ENCODE results near the gene PGAM4. TPM values are rescaled to one million over a fixed set of nuclear protein-coding genes. Genes with fewer than 3 reads are reported as not detected.
"Not testable (repeated sequence)": the region's sequence is repeated elsewhere in the genome, so short reads cannot be mapped to it uniquely, and the experiment has no call there.

The PGAM4 gene
- total RNA-seq, 1 donor from 2014 or later, result not detected

- H3K27me3 ChIP-seq (ENCODE audit: control insufficient read depth in 3 of 3, insufficient read depth in 3 of 3, low read length in 3 of 3), result no peaks in the 10 kb centered on the region
- H3K9me3 ChIP-seq (ENCODE audit: control insufficient read depth in 3 of 3, low read length in 3 of 3), result no peaks in the 10 kb centered on the region
- no peak overlapping the region for H3K4me3 ChIP-seq (ENCODE audit: low read length in 3 of 3)
- H3K27ac ChIP-seq (ENCODE audit: low read depth, low read length), result no peak overlapping the region
- no peak overlapping the region for H3K9ac ChIP-seq (ENCODE audit: low read depth in 1 of 3, low read length in 3 of 3)
- H3K36me3 ChIP-seq (ENCODE audit: control insufficient read depth in 3 of 3, insufficient read depth in 3 of 3, low read length in 3 of 3), result no peaks in the 10 kb centered on the region
- no peaks in the 10 kb centered on the region for H3K4me1 ChIP-seq (ENCODE audit: control insufficient read depth in 3 of 3, insufficient read depth in 3 of 3, low read length in 3 of 3)
These were observed 33.1 kb downstream of the PGAM4 start for GRCh38 chrX:77936299-77936698.

GRCh38 chrX:77935886-77936285, 33.6 kb downstream of the PGAM4 start:
- Histone ChIP-seq H3K36me3 (ENCODE audit: control insufficient read depth in 3 of 3, insufficient read depth in 3 of 3, low read length in 3 of 3) (no peaks in the 10 kb centered on the region), H3K27me3 (ENCODE audit: control insufficient read depth in 3 of 3, insufficient read depth in 3 of 3, low read length in 3 of 3) (no peaks in the 10 kb centered on the region), H3K4me3 (ENCODE audit: low read length in 3 of 3) (no peak overlapping the region), H3K4me1 (ENCODE audit: control insufficient read depth in 3 of 3, insufficient read depth in 3 of 3, low read length in 3 of 3) (no peaks in the 10 kb centered on the region), H3K27ac (ENCODE audit: low read depth, low read length) (no peak overlapping the region), H3K9me3 (ENCODE audit: control insufficient read depth in 3 of 3, low read length in 3 of 3) (no peaks in the 10 kb centered on the region), H3K9ac (ENCODE audit: low read depth in 1 of 3, low read length in 3 of 3) (no peak overlapping the region)

- no peak overlapping the region for H3K9ac ChIP-seq (ENCODE audit: low read depth in 1 of 3, low read length in 3 of 3)
- no peak overlapping the region for H3K4me3 ChIP-seq (ENCODE audit: low read length in 3 of 3)
- H3K36me3 ChIP-seq (ENCODE audit: control insufficient read depth in 3 of 3, insufficient read depth in 3 of 3, low read length in 3 of 3), result no peaks in the 10 kb centered on the region
- no peaks in the 10 kb centered on the region for H3K4me1 ChIP-seq (ENCODE audit: control insufficient read depth in 3 of 3, insufficient read depth in 3 of 3, low read length in 3 of 3)
- no peaks in the 10 kb centered on the region for H3K9me3 ChIP-seq (ENCODE audit: control insufficient read depth in 3 of 3, low read length in 3 of 3)
- H3K27me3 ChIP-seq (ENCODE audit: control insufficient read depth in 3 of 3, insufficient read depth in 3 of 3, low read length in 3 of 3), result no peaks in the 10 kb centered on the region
- H3K27ac ChIP-seq (ENCODE audit: low read depth, low read length), result no peak overlapping the region
These were observed 38.9 kb downstream of the PGAM4 start for GRCh38 chrX:77930581-77930980.

GRCh38 chrX:77925764-77926163, 43.7 kb downstream of the PGAM4 start:
- H3K36me3 ChIP-seq (ENCODE audit: control insufficient read depth in 3 of 3, insufficient read depth in 3 of 3, low read length in 3 of 3), result no peaks in the 10 kb centered on the region
- H3K4me3 ChIP-seq (ENCODE audit: low read length in 3 of 3), result no peak overlapping the region
- no peaks in the 10 kb centered on the region for H3K27me3 ChIP-seq (ENCODE audit: control insufficient read depth in 3 of 3, insufficient read depth in 3 of 3, low read length in 3 of 3)
- H3K9ac ChIP-seq (ENCODE audit: low read depth in 1 of 3, low read length in 3 of 3), result no peak overlapping the region
- no peaks in the 10 kb centered on the region for H3K9me3 ChIP-seq (ENCODE audit: control insufficient read depth in 3 of 3, low read length in 3 of 3)
- no peak overlapping the region for H3K27ac ChIP-seq (ENCODE audit: low read depth, low read length)
- H3K4me1 ChIP-seq (ENCODE audit: control insufficient read depth in 3 of 3, insufficient read depth in 3 of 3, low read length in 3 of 3), result no peaks in the 10 kb centered on the region

- Histone ChIP-seq H3K27me3 (ENCODE audit: control insufficient read depth in 3 of 3, insufficient read depth in 3 of 3, low read length in 3 of 3) (no peaks in the 10 kb centered on the region), H3K9ac (ENCODE audit: low read depth in 1 of 3, low read length in 3 of 3) (no peak overlapping the region), H3K27ac (ENCODE audit: low read depth, low read length) (no peak overlapping the region), H3K9me3 (ENCODE audit: control insufficient read depth in 3 of 3, low read length in 3 of 3) (no peaks in the 10 kb centered on the region), H3K36me3 (ENCODE audit: control insufficient read depth in 3 of 3, insufficient read depth in 3 of 3, low read length in 3 of 3) (no peaks in the 10 kb centered on the region), H3K4me3 (ENCODE audit: low read length in 3 of 3) (no peak overlapping the region), H3K4me1 (ENCODE audit: control insufficient read depth in 3 of 3, insufficient read depth in 3 of 3, low read length in 3 of 3) (no peaks in the 10 kb centered on the region)
These were observed 45.0 kb downstream of the PGAM4 start for GRCh38 chrX:77924320-77924859.

- Histone ChIP-seq H3K4me3 (ENCODE audit: low read length in 3 of 3) (no peak overlapping the region), H3K27me3 (ENCODE audit: control insufficient read depth in 3 of 3, insufficient read depth in 3 of 3, low read length in 3 of 3) (no peaks in the 10 kb centered on the region), H3K36me3 (ENCODE audit: control insufficient read depth in 3 of 3, insufficient read depth in 3 of 3, low read length in 3 of 3) (no peaks in the 10 kb centered on the region), H3K4me1 (ENCODE audit: control insufficient read depth in 3 of 3, insufficient read depth in 3 of 3, low read length in 3 of 3) (peaks cover 0 to 5% (median 2%) of the 10 kb centered on the region in 3 donors), H3K9ac (ENCODE audit: low read depth in 1 of 3, low read length in 3 of 3) (no peak overlapping the region), H3K27ac (ENCODE audit: low read depth, low read length) (no peak overlapping the region), H3K9me3 (ENCODE audit: control insufficient read depth in 3 of 3, low read length in 3 of 3) (no peaks in the 10 kb centered on the region)
These were observed 46.7 kb downstream of the PGAM4 start for GRCh38 chrX:77922787-77923186.

GRCh38 chrX:77919370-77919769, 50.1 kb downstream of the PGAM4 start:
- H3K9ac ChIP-seq (ENCODE audit: low read depth in 1 of 3, low read length in 3 of 3); H3K36me3 ChIP-seq (ENCODE audit: control insufficient read depth in 3 of 3, insufficient read depth in 3 of 3, low read length in 3 of 3); H3K27ac ChIP-seq (ENCODE audit: low read depth, low read length); H3K27me3 ChIP-seq (ENCODE audit: control insufficient read depth in 3 of 3, insufficient read depth in 3 of 3, low read length in 3 of 3); H3K4me3 ChIP-seq (ENCODE audit: low read length in 3 of 3); H3K4me1 ChIP-seq (ENCODE audit: control insufficient read depth in 3 of 3, insufficient read depth in 3 of 3, low read length in 3 of 3); H3K9me3 ChIP-seq (ENCODE audit: control insufficient read depth in 3 of 3, low read length in 3 of 3): not testable (repeated sequence)

- no peaks in the 10 kb centered on the region for H3K9me3 ChIP-seq (ENCODE audit: control insufficient read depth in 3 of 3, low read length in 3 of 3)
- H3K9ac ChIP-seq (ENCODE audit: low read depth in 1 of 3, low read length in 3 of 3), result no peak overlapping the region
- no peaks in the 10 kb centered on the region for H3K36me3 ChIP-seq (ENCODE audit: control insufficient read depth in 3 of 3, insufficient read depth in 3 of 3, low read length in 3 of 3)
- H3K27ac ChIP-seq (ENCODE audit: low read depth, low read length), result no peak overlapping the region
- H3K27me3 ChIP-seq (ENCODE audit: control insufficient read depth in 3 of 3, insufficient read depth in 3 of 3, low read length in 3 of 3), result no peaks in the 10 kb centered on the region
- peaks cover 0 to 5% (median 2%) of the 10 kb centered on the region in 3 donors for H3K4me1 ChIP-seq (ENCODE audit: control insufficient read depth in 3 of 3, insufficient read depth in 3 of 3, low read length in 3 of 3)
- H3K4me3 ChIP-seq (ENCODE audit: low read length in 3 of 3), result no peak overlapping the region
These were observed 50.9 kb downstream of the PGAM4 start for GRCh38 chrX:77918568-77918967.

Other genes with a start within 250 kb of the PGAM4 start
- gene ATRX, start 183.4 kb downstream of the PGAM4 start, total RNA-seq, result 77.2 TPM
- gene MAGT1, start 74.2 kb downstream of the PGAM4 start, total RNA-seq, result 60.5 TPM
- 319 TPM for gene COX7B, start 70.2 kb downstream of the PGAM4 start, total RNA-seq
- gene ATP7A, start 58.9 kb downstream of the PGAM4 start, total RNA-seq, result 15.1 TPM
- gene PGK1, start 134.6 kb upstream of the PGAM4 start, total RNA-seq, result 125 TPM
- gene TAF9B, start 170.0 kb upstream of the PGAM4 start, total RNA-seq, result 16.7 TPM

All from skeletal muscle tissue (tissue), 4 donors.